ENCODE data around the gene EFHC2.

GRCh38 chrX:44349561-44349960 lies 6.1 kb upstream of the EFHC2 start:
- TF ChIP-seq POLR2AphosphoS5 (IDR thresholded peaks at IDR 0.05; ENCODE audit: borderline replicate concordance, low read depth, low read length) (no peak), EZH2 (IDR thresholded peaks at IDR 0.05) (no peak)
